Activated CD8-positive, alpha-beta memory T cell treated with anti-CD3 and anti-CD28 coated beads, Interleukin-2, amount 50 U/mL, for 4 hours (primary cell): Measurements from ENCODE around the gene MIS12.

Experiments
- DNase-seq: peaks from one replicate; pipeline ENCODE4 v3.0.0-alpha.2; 2020

MIS12 gene

GRCh38 chr17:5500589-5501391, 14.4 kb downstream of the MIS12 start:
- DNase-seq: peak; percentile 74

- DNase-seq: no peak
Observed at GRCh38 chr17:5501685-5502084, 15.3 kb downstream of the MIS12 start.

GRCh38 chr17:5502552-5502951, 16.2 kb downstream of the MIS12 start:
- DNase-seq: no peak

- no peak for DNase-seq
Observed at GRCh38 chr17:5506307-5506706, 19.9 kb downstream of the MIS12 start.

GRCh38 chr17:5508810-5509209, 22.4 kb downstream of the MIS12 start:
- no peak for DNase-seq

GRCh38 chr17:5509482-5509881, 23.1 kb downstream of the MIS12 start:
- no peak for DNase-seq

- DNase-seq: no peak
Observed at GRCh38 chr17:5510771-5511170, 24.4 kb downstream of the MIS12 start.

GRCh38 chr17:5511401-5512225, 25.2 kb downstream of the MIS12 start:
- no peak for DNase-seq

GRCh38 chr17:5513628-5514027, 27.3 kb downstream of the MIS12 start:
- DNase-seq: no peak

GRCh38 chr17:5514976-5515375, 28.6 kb downstream of the MIS12 start:
- no peak for DNase-seq

GRCh38 chr17:5516060-5516792, 29.9 kb downstream of the MIS12 start:
- no peak for DNase-seq

GRCh38 chr17:5522476-5522875, 36.1 kb downstream of the MIS12 start:
- no peak for DNase-seq

- DNase-seq: no peak
Observed at GRCh38 chr17:5523249-5523648, 36.9 kb downstream of the MIS12 start.

- peak; percentile 46 for DNase-seq
Observed at GRCh38 chr17:5526821-5527598, 40.6 kb downstream of the MIS12 start.

- no peak for DNase-seq
Observed at GRCh38 chr17:5527601-5528250, 41.4 kb downstream of the MIS12 start.

GRCh38 chr17:5530265-5531084, 44.1 kb downstream of the MIS12 start:
- DNase-seq: no peak

- DNase-seq: no peak
Observed at GRCh38 chr17:5531085-5531418, 44.7 kb downstream of the MIS12 start.

- no peak for DNase-seq
Observed at GRCh38 chr17:5532581-5532980, 46.2 kb downstream of the MIS12 start.

- DNase-seq: no peak
Observed at GRCh38 chr17:5533486-5534315, 47.3 kb downstream of the MIS12 start.

- DNase-seq: no peak
Observed at GRCh38 chr17:5535436-5535835, 49.1 kb downstream of the MIS12 start.
